KMS-11 (cell line): ENCODE data around the gene GRAMD2B.

Experiments used
- H2AFZ ChIP-seq: fragments of 200-600 bp; sonication (generic); 2 replicates; pipeline ENCODE4 v1.6.1; 2016; ENCODE audit warnings: antibody characterized with exemption, mixed run types, low read depth
- H3K27ac ChIP-seq: fragments of 200-600 bp; sonication (generic); 2 replicates; pipeline ENCODE4 v1.6.1; 2016; ENCODE audit warnings: mild to moderate bottlenecking, mixed run types
- H3K27me3 ChIP-seq: fragments of 200-600 bp; sonication (generic); 2 replicates; pipeline ENCODE4 v1.6.1; 2017; ENCODE audit warnings: mild to moderate bottlenecking, low read depth, mixed run types, moderate library complexity; ENCODE audit not compliant: insufficient read depth
- H3K36me3 ChIP-seq: fragments of 200-600 bp; sonication (generic); 2 replicates; pipeline ENCODE4 v1.6.1; 2017; ENCODE audit warnings: mild to moderate bottlenecking, mixed run types; ENCODE audit not compliant: insufficient read depth
- H3K4me1 ChIP-seq: fragments of 200-600 bp; sonication (generic); 2 replicates; pipeline ENCODE4 v1.6.1; 2016; ENCODE audit warnings: mild to moderate bottlenecking, low read depth, mixed run types; ENCODE audit not compliant: poor library complexity, severe bottlenecking
- H3K4me2 ChIP-seq: fragments of 200-600 bp; sonication (generic); 2 replicates; pipeline ENCODE4 v1.7.0; 2016; ENCODE audit warnings: mild to moderate bottlenecking, mixed run types
- H3K4me3 ChIP-seq: fragments of 200-600 bp; sonication (generic); IDR thresholded peaks from 2 replicates; pipeline ENCODE4 v1.6.1; 2017; ENCODE audit warnings: low read depth, low read length, mixed read lengths; ENCODE audit not compliant: insufficient read depth
- H3K79me2 ChIP-seq: fragments of 200-600 bp; sonication (generic); 2 replicates; pipeline ENCODE4 v1.6.1; 2016; ENCODE audit warnings: low read depth, mixed run types; ENCODE audit not compliant: insufficient read depth
- H3K9ac ChIP-seq: fragments of 200-600 bp; sonication (generic); 2 replicates; pipeline ENCODE4 v1.6.1; 2016; ENCODE audit warnings: mild to moderate bottlenecking, mixed run types
- H4K20me1 ChIP-seq: fragments of 200-600 bp; sonication (generic); 2 replicates; pipeline ENCODE4 v1.6.1; 2016; ENCODE audit warnings: mild to moderate bottlenecking, mixed run types; ENCODE audit not compliant: insufficient read depth
- CTCF ChIP-seq: fragments of 200-600 bp; sonication (generic); conservative IDR thresholded peaks from 2 replicates; pipeline ENCODE4 v1.6.1; 2017; ENCODE audit warnings: low read depth, mild to moderate bottlenecking, antibody characterized with exemption, low read length, moderate library complexity, mixed read lengths

GRAMD2B gene

GRCh38 chr5:126499278-126499677 lies 76.1 kb downstream of the GRAMD2B start:
- Histone ChIP-seq H3K27me3 (no peaks in the 10 kb centered on the region), H4K20me1 (no peaks in the 10 kb centered on the region), H3K4me2 (no peak overlapping the region), H3K27ac (no peak overlapping the region), H2AFZ (no peak overlapping the region), H3K36me3 (no peaks in the 10 kb centered on the region), H3K9ac (no peak overlapping the region), H3K79me2 (no peaks in the 10 kb centered on the region), H3K4me3 (no peak overlapping the region), H3K4me1 (peaks cover 14% of the 10 kb centered on the region)
- no peak for TF ChIP-seq CTCF

- peaks cover 11% of the 10 kb centered on the region for H3K4me1 ChIP-seq
- no peak overlapping the region for H2AFZ ChIP-seq
- no peaks in the 10 kb centered on the region for H3K79me2 ChIP-seq
- no peaks in the 10 kb centered on the region for H3K36me3 ChIP-seq
- no peaks in the 10 kb centered on the region for H4K20me1 ChIP-seq
- no peak overlapping the region for H3K9ac ChIP-seq
- no peak overlapping the region for H3K27ac ChIP-seq
- no peak overlapping the region for H3K4me2 ChIP-seq
- H3K27me3 ChIP-seq = no peaks in the 10 kb centered on the region
- TF ChIP-seq CTCF = peak; percentile 67
- no peak overlapping the region for H3K4me3 ChIP-seq
Observed at GRCh38 chr5:126499853-126500342, 76.7 kb downstream of the GRAMD2B start.

- Histone ChIP-seq H3K4me3 (no peak overlapping the region), H3K79me2 (no peaks in the 10 kb centered on the region), H4K20me1 (no peaks in the 10 kb centered on the region), H3K27me3 (no peaks in the 10 kb centered on the region), H3K36me3 (no peaks in the 10 kb centered on the region), H3K4me2 (no peak overlapping the region), H3K9ac (no peak overlapping the region), H3K4me1 (peaks cover 12% of the 10 kb centered on the region), H3K27ac (no peak overlapping the region), H2AFZ (no peak overlapping the region)
- no peak for TF ChIP-seq CTCF
Observed at GRCh38 chr5:126501448-126501847, 78.2 kb downstream of the GRAMD2B start.

- no peak overlapping the region for H2AFZ ChIP-seq
- no peak overlapping the region for H3K4me3 ChIP-seq
- H4K20me1 ChIP-seq = no peaks in the 10 kb centered on the region
- H3K27ac ChIP-seq = no peak overlapping the region
- no peak overlapping the region for H3K4me2 ChIP-seq
- peaks cover 31% of the 10 kb centered on the region for H3K4me1 ChIP-seq
- no peak for TF ChIP-seq CTCF
- H3K9ac ChIP-seq = no peak overlapping the region
- H3K27me3 ChIP-seq = no peaks in the 10 kb centered on the region
- H3K36me3 ChIP-seq = no peaks in the 10 kb centered on the region
- H3K79me2 ChIP-seq = no peaks in the 10 kb centered on the region
Observed at GRCh38 chr5:126503602-126504104, 80.4 kb downstream of the GRAMD2B start.
